ENCODE results near the gene ITFG2.

DNA sequence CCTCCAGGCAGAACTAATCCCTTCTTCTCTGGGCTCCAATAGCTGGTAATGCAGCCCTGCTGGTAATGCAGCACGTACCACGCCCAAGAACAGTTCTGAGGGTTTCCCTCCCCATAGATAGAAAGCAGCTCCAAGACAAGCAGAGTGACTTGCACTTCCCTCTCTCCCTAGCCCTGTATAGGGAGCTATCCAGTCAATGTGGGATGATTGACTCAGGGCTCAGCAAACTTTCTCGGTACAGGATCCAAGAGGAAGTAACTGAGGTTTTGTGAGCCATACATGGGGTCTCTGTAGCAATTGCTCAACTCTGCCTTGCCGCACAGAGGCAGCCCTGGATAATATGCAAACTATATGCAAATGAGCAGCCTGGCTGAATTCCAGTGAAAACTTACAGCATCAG is 33.2 kb upstream of the ITFG2 start:
- TF ChIP-seq, protein P1, sequence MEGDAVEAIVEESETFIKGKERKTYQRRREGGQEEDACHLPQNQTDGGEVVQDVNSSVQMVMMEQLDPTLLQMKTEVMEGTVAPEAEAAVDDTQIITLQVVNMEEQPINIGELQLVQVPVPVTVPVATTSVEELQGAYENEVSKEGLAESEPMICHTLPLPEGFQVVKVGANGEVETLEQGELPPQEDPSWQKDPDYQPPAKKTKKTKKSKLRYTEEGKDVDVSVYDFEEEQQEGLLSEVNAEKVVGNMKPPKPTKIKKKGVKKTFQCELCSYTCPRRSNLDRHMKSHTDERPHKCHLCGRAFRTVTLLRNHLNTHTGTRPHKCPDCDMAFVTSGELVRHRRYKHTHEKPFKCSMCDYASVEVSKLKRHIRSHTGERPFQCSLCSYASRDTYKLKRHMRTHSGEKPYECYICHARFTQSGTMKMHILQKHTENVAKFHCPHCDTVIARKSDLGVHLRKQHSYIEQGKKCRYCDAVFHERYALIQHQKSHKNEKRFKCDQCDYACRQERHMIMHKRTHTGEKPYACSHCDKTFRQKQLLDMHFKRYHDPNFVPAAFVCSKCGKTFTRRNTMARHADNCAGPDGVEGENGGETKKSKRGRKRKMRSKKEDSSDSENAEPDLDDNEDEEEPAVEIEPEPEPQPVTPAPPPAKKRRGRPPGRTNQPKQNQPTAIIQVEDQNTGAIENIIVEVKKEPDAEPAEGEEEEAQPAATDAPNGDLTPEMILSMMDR (IDR thresholded peaks at IDR 0.05; ENCODE audit: low read depth, low read length, poor library complexity, severe bottlenecking), result no peak
- no peak for TF ChIP-seq EZH2phosphoT487 (IDR thresholded peaks at IDR 0.05; ENCODE audit: borderline replicate concordance, low read length)

Measured in DOHH2 (cell line).